CD4-positive, alpha-beta T cell treated with Interleukin-17A for 4 hours (primary cell): ENCODE results near the gene AP3M1.

Source experiments
- DNase-seq: peaks from one replicate; pipeline ENCODE4 v3.0.0-alpha.2; 2020; ENCODE audit warnings: mixed read lengths

AP3M1 gene

DNA sequence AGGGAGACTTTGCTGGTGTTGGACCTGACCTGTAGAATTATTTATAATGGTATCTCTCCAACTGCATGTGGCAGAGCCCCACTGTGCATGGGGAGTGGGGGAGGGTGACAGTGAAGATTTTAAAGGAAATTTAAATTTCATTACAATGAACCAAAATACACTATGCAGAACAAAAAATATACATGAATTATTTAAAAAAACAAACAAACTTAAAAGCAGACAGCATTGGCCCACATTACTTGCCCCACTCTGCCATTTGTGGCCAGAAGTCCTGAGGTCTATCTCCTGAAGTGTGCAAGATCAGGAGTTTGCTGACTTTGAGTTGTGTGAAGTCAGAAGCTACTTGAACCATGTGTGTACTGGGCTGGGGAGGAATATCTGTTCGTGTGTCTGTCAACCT lies 40.5 kb downstream of the AP3M1 start:
- no peak for DNase-seq

DNA sequence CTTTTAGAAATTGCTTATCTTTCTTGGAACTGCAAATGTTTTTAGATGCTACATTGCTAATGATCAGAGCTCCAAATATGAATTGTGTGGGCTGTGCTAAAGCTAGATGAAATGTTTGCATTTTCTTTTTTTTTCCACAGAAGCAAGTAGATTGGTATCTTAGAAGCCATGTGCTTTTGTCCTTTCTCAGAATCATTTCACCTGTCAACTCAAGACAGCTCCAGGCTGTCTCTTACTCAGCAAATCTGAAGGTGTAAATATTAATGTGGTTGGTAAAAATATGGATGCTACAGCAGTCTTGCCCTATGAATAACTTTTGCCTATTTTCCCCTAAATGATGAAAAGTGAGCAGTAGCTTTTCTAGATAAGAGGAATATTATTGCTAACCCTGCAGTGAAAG lies 41.2 kb downstream of the AP3M1 start:
- DNase-seq: no peak

DNA sequence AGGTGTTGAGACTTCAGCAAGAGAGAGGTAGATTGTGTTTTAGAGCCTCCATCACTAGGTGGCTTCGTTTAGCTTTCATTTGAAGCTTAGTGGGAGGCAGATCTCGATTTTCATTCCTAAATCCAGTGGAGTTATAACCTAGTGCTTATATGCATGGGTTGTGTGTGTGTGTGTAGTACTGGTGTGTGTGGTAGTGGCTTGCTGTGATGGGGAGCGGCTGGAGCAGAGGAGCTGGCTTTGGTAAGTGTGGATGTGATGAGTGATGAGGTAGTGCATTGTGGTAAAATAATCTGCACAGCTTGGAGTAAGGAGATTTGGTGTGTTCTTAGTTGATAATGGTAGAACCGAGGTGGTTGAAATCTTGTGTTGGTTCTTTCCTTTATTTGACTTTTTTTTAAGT lies 43.2 kb downstream of the AP3M1 start:
- no peak for DNase-seq

DNA sequence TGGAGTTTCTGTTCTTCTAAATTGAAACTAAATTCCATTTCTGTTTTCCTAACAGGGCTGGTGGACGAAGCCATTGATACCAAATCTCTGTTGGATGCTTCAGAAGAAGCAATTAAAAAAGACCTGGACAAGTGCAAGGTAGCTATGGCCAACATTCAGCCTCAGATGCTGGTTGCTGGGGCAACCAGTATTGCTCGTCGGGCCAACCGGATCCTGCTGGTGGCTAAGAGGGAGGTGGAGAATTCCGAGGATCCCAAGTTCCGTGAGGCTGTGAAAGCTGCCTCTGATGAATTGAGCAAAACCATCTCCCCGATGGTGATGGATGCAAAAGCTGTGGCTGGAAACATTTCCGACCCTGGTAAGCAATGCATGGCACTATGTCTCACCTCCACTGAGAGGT lies 45.6 kb downstream of the AP3M1 start:
- no peak for DNase-seq

DNA sequence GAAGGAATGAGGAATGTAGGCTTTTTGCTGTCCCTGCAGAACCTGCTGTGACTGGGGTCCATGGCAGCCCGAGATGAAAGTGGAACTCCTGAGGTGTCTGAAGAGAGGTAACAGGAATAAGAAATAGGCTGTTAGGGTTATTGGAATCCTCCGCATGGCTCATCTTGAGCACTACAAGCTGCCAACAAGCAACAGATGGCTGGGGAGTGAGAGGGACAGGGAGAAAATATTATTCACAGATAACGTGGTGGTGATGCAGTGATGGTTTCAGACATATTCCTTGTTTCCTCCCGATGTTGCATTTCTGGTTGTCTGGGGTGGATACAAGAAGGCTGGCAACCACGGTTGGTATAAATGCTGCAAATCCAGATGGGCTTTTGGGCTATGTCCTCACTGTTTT lies 46.1 kb downstream of the AP3M1 start:
- no peak for DNase-seq

DNA sequence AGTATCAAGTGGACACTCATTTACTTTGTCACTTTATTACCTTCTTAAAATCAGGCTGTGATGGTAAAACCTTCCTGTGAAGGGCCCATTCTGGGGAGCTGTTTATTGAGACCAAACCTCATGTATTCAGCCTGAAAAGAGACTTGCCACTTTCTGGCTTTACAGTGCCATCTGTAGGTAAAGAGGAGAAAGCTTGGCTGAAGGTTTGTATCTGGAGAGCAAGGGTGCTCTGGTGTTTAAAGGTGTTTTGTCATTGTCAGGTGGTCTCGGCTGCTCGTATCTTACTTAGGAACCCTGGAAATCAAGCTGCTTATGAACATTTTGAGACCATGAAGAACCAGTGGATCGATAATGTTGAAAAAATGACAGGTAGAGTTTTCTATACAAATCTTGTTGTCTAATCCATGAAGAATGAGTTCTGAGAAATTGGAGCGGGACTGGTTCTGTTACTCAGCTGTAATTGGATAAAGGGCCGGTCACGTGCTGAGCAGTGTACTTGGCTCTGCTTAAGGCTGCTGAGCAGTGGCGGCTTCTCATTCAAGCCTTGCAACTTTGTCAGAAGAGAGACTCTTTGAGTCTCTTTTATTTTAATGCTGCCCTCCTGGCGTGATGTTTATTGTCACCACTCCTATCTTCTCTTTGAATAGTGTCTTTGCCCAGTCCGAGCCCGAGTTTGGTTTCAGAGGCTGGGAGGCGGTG lies 46.9 kb downstream of the AP3M1 start:
- no peak for DNase-seq

DNA sequence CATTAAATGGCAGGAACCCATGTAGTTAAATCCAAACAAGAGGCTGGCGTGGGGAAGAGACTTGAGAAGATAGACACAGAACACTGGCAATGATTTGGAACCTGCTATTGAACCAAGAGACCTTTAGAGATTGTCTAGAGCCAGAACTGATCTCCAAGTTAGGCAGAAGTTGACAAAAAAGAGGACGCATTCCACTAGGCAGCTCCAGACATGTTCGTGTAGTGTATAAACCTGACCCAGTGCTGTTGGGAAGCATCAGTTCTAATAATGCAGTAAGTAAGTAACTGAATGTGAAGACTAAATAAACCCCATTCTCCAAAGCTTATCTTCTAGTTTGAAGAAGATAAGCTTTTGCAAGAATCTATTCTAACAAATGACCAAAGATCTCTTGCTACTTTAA lies 50.8 kb downstream of the AP3M1 start:
- DNase-seq: no peak

DNA sequence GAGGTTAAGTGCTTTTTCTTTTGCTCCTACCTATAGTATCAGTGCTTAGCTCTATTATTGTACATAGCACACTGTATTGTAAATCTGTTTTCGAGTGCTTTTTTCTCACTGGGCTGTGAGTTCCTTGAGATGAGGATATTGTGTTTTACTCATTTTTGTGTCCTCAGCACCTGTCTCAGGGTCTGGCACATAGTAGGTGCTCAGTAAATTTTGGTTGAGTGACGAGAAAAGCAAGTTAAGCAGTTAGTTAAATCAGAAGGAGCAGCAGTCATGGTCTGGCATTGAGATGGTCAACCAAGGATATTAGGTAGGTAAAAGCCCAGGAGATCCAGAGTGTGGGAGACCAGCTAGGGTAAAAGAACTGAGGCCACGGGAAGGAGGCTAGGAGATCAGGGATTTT lies 51.2 kb downstream of the AP3M1 start:
- no peak for DNase-seq

DNA sequence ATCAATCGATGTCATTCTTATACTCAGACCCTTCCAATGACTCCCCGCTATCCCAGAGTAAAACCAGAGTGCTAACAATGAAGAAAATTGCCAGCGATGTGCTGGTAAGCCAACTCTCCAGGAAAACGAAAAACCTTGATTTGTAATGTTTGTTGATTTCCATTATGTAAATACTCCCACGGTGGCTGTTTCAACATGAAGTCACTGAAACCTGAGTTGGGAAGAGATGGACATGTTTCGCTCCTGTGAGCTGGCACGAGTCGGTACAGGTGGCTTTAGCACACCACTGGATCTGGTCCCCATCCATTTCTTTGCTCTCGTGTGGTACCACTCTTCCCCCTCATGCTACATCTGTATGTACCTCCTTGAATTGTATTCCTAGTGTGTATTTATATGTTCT lies 52.9 kb downstream of the AP3M1 start:
- DNase-seq: no peak

DNA sequence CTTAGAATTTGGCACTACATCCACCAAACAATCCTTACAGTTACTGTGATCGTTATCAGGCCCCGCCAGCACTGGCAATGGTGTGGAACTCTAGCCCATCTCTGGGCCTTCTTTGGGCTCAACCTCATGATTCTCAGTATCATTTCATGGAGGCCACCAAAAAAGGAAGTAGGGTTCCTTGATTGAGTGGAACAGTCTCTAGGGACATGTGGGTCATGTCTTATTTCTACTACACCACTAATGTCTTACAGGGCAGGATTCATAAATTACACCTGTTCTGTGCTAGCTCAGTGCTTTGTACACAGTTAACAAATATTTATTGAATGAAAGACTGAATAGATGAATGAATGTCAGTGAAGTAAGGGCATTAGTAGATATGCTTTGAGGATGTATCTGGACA lies 53.9 kb downstream of the AP3M1 start:
- DNase-seq: no peak

DNA sequence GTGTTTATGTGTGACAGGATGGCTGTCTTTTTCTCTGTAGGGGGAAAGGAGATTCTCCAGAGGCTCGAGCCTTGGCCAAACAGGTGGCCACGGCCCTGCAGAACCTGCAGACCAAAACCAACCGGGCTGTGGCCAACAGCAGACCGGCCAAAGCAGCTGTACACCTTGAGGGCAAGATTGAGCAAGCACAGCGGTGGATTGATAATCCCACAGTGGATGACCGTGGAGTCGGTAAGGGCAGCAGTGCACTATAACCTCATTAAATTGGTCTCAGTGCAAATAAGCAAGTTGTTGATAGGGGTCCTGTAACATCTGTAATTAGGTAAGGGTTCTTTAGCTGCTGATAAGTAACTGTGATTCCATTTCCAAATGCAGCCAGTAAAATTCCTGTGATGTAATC lies 56.4 kb downstream of the AP3M1 start:
- DNase-seq: no peak

DNA sequence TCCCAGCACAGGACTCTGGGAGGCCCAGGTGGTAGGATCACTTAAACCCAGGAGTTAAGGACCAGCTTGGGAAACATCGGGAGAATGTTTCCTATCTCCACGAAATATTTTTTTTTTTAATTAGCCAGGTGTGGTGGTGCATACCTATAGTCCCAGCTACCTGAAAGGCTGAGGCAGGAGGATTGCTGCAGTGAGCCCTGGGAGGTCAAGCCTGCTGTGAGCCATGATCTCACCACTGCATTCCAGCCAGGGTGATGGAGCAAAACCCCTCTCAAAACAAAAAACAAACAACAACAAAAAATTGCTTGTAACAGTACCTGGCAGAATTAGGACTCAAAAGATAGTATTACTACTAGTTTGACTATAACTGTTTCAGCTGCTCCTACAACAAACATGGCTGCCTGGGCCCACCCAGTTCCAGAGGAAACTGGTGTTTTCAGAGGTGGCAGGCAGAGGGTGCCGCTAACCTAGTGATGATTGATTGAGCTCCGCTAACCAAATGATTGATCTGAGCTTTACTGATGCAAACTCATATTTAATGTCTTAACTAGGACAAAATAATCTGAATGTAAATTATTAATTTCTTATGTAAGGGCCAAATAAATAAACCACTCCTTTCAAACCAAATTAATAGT lies 57.0 kb downstream of the AP3M1 start:
- DNase-seq: no peak

DNA sequence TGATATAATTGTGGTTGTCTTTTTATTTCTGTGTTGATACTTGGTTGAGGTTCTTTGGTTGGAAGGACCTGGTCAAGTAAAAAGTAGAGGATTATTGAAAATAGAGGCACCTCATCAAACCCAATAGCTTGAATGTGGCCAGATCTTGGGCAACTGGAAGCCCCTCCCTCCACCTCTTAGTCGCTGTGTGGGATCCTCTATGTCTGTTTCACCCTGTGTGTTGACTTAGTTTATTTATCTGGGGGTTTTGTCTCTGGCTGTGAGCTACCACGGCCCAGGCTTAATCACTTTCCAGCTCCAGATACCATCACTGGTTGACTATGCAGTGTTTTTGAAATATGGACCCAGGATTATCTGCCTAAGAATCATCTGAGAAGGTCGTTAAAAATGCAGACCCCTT lies 58.3 kb downstream of the AP3M1 start:
- DNase-seq: no peak

DNA sequence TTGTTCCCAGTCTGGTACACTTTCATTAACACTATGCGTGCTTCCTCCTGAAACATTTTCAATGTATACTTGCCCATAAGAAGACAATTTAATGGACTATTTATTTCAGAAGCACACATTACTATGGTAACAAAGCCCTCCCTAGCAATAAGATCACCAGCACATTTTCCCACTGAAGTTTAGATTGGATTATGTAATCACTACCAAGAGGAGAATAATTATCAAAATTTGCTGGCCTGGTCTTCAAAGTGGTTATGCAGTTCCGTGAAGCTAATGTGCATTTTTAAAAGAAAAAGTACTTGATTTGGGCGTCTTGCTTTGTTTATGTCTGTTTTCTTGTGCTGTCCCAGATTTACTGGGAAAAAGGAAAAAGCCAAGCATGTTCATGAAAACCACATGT lies 61.9 kb downstream of the AP3M1 start:
- DNase-seq: no peak

DNA sequence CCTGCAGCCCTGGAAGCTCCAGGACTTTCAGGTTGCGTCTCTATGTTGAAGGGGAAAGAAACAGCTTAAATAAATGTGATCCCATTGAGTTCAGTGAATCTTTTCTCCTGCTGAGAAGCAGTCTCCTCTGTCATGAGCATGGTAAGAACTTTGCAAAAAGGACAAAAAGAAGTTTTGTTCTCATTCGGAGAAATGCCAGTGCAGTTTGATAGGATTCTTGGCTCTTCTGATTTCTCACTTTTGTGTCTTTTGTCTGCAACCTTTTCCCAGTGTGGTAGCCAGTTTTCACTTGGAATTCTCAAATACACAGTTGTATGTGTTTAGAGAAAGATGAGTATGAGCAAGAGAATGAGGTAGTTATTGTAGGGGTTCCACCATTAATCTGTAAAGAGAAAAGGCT lies 64.3 kb downstream of the AP3M1 start:
- no peak for DNase-seq

DNA sequence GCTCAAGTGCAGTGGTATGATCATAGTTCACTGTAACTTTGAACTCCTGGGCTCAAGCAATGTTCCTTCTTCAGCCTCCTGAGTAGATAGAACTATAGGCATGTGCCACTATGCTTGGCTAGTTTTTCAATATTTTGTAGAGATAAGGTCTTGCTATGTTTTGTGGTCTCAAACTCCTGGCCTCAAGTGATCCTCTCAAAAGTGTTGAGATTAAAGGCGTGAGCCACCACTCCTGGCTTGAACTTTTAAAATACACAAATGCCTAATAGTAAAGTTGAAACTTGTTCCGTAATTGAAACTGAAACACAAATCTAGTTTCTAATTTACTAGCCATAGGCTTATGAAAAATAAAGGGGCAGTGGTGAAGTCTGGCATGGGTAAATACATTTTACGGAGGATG lies 65.7 kb downstream of the AP3M1 start:
- no peak for DNase-seq

DNA sequence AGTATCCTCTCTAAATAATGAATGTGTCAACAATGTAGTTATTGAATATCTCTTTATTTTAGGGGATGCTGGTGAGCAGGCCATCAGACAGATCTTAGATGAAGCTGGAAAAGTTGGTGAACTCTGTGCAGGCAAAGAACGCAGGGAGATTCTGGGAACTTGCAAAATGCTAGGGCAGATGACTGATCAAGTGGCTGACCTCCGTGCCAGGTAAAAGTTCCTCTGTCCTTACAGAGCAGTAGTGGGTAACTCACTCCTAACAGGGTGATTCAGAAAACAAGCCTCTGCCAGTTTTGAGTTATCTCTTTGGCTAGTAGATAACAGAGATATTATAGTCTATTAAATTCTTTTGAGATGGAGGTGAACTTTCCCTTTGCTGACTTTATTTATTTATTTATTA lies 67.3 kb downstream of the AP3M1 start:
- DNase-seq: no peak

DNA sequence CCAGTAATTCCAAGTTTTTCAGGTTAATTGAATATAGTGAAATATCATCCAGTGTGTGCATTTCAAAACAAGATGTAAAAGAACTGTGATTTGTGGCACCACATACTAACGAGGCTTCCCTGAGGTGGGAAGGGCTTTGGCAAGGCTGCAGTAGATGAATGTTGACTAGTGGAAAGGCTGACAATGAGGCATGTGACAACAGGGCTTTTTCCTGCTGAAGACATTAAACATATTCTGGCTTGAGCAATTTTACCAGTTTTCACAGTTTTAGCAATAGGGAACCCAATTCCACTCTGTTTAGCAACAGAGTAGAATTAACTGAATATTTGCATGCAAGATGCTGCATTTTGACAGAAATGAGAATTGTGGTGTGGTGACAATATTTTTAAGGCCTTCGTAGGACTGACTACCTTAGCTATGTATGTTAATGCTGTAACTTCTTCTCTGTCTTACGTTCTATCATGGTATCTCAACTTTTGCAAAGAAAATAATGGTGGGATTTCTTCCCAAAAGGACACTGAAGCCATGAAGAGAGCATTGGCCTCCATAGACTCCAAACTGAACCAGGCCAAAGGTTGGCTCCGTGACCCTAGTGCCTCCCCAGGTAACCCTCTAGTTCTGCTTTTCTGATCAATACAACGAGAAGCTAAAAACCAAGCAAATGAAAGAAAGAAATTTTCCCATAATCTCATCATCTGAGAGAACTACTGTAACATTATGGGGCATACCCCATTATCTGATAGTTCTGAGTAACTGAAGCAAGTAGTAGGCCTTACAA lies 68.5 kb downstream of the AP3M1 start:
- no peak for DNase-seq

DNA sequence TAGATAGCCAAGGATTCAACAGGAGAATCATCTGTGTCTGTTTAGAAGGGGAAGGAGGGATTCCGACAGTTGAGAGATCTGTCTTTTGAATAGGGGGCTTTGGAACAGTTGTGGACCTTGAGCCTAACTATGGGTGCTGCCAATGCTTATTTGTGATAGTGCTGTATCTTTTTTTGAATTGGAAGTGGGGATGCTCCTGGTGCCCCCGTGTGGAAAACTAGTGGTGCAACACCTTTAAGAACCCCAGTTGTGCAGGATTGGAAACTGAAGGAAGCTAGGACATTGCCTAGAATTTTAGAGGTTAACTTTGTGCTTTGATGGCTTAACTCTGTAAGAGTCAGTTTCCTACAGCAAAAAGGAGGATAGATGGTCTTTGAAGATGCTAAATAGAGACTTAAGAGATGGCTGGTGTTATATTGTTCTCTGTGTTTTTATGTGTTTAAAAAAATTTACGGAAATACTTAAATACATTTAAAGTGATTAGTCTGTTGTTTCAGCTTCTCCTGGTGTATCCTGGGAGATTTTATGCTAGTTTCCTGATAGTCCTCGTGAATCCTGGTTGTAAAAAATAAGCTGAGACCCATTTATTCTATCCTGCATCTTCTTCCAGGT lies 69.3 kb downstream of the AP3M1 start:
- DNase-seq: peak; percentile 60

DNA sequence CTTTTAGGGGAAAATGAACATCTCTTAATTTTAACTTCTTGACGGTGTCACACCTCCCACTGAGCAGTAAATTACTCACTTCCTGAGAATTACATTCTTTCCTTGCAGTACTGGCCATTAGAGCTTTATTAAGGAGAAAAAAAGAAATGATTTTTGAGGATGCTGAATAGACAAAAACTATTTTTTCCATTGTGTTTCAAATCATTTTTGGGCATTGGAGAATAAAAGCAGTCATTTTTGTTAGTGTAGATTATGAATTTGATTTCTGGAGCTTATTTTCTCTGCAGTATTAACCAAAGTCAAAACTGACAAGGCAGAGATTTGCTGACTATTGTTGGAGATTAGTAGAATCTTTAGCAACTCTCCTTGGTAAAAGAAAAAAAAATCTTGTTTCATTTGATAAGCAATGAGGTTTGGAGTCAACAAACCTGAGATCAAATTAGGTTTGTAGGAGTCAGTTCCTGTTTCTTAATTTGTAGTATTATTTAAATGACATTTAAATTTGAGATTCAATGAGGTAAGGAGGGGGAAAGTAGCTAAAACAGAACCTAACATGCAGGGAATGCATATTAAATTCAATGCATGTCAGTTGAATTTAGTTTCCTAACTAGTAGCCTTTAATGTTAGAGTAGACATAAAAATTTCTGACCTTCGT lies 70.6 kb downstream of the AP3M1 start:
- DNase-seq: no peak

DNA sequence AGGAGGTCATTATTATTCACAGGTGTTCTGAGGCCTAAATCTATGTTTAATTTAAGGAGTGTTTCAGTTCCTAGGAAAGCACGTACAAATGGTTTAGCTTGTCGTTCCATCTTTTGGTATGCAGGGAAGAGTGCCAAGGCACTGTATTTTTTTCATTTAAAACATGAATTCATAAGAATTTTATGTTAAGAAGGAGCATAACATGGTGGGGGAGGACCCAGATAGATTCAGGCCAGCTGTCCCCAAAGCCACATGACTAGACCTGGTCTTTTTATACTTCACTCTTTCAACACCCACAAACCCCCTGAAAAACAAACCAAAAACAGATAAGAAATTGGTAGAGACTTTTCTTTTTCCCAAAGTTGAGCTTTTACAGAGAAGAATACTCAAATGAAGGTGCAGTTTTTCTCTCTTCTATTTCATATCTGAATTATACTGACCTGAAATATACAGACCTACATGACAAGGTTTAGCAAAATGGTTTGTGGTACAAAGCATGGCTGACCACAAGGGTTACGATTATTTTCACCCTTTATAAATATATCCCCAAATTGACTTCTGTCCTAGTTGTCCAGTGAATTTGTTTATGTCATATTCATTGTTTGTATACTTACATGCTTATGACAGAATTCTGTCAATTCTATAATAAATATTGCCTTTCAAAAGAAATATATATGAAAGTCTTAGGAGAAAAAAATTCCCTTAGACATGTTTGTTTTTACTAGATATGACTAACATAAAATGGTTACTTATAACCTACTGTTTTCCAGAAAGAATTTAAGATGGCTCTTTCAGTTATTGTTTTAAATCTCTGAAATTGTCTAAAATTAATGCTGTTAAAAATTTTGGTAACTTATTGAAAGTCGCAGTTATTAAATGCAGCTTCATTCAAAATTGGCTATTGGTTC lies 71.3 kb downstream of the AP3M1 start:
- DNase-seq: no peak

DNA sequence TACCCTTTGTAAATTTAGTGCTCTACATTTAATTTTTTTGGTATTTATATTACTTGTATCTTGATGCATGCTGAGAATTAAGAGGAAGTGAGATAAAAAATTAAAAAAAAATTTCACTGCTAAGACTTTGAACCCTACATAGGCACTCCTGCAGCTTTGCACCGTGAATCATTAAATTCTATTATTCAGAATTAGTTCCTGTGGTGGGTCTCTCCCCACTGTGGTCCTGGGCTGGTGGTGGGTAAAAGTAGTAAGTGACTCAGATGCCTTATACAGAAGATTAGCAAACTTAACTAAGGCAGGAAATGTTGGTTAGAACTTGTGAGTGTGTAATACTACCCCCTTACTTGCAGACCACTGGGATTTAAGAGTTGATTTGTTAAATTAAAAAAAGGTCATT lies 72.6 kb downstream of the AP3M1 start:
- peak; percentile 48 for DNase-seq
